ENCODE measurements around the gene TAGLN2. TPM values are rescaled to one million over a fixed set of nuclear protein-coding genes. Genes with fewer than 3 reads are reported as not detected.

TAGLN2 gene
- 100 to 1,000 TPM; 128 to 237 (median 179) TPM for total RNA-seq

- TF ChIP-seq CTCF (IDR thresholded peaks at IDR 0.05; ENCODE audit: low read depth), result no peak
Measured at GRCh38 chr1:159924791-159925718, at the start of gene TAGLN2. Gene TAGLN2 (minus strand): TSS chr1:159925507. CDS start chr1:159920509, 4,998 bp downstream.

- no peak for TF ChIP-seq CTCF (IDR thresholded peaks at IDR 0.05; ENCODE audit: low read depth)
Measured at GRCh38 chr1:159974350-159974965, 49.2 kb upstream of the TAGLN2 start.

DNA sequence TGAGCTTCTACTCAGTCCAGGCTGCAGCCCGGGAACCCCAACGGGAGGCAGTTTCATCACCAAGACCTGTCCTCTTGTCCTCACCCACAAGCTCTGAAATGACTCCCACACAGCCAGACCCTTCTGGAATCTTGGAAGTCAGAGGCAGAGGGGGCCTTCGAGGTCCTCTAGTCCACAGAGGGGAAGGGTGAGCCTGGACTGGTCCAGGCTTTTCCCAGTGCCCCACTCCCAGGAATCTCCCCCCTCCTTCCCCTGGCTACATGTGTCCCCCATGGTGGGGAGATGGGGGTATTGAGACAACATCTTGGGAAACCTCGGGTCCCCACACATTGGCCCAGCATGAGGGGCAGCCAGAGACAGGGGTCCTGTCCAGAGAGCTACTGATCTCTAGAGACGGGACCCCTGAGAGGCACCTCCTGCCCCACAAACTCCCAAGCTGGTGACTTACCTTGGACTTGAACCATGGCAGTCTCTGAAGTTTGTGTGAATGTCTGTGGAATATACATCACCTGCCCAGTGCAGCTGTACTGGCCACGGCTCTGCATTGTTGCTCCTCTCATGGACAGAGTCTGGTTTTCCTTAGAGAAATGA, 48.1 kb upstream of the TAGLN2 start:
- TF ChIP-seq CTCF (IDR thresholded peaks at IDR 0.05; ENCODE audit: low read depth), result no peak

- TF ChIP-seq CTCF (IDR thresholded peaks at IDR 0.05; ENCODE audit: low read depth), result no peak
Measured at GRCh38 chr1:159972443-159973205, 47.3 kb upstream of the TAGLN2 start.

GRCh38 chr1:159970932-159971342, 45.6 kb upstream of the TAGLN2 start:
- TF ChIP-seq CTCF (IDR thresholded peaks at IDR 0.05; ENCODE audit: low read depth), result no peak

- TF ChIP-seq CTCF (IDR thresholded peaks at IDR 0.05; ENCODE audit: low read depth), result no peak
Measured at GRCh38 chr1:159968901-159969300, 43.6 kb upstream of the TAGLN2 start.

All from subcutaneous adipose tissue (tissue), 4 donors.